HL-60/S4 treated with retinoic acid at 250 ng/mL for 4 days and 3 days (cell line): ENCODE results near the gene DMBT1.

Experiments
- in situ Hi-C: fragments of 300-500 bp; cut with MboI; formaldehyde crosslinking; loops from 2 replicates; pipeline ENCODE4 v1.7.0; 2022; ENCODE audit warnings: low sequenced_read_pairs

Gene DMBT1

DNA sequence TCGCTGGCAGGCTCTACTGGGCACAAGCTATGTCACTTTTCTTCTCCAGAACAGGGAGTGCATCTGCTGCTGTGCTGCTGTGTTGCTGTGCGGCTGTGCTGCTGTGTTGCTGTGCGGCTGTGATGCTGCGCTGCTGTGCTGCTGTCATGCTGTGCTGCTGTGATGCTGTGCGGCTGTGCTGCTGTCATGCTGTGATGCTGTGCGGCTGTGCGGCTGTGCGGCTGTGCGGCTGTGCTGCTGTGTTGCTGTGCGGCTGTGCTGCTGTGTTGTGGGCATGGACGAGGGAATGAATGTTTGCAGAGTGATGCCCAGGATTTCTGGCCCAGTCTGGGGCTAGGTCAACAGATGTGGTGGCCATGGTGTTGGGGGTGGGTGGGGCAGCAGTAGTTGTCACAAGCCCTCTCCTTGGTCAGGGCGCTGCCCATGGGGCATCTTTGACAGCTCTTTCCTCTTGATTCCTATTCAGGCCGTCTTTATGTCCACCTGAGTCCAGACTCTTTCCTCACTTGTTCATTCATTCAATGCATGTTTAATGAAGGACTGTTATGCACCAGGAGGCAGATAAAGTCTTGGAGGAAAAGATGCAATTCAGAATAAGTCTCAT, 83.5 kb downstream of the DMBT1 start:
- in situ Hi-C loops: no loop called here

DNA sequence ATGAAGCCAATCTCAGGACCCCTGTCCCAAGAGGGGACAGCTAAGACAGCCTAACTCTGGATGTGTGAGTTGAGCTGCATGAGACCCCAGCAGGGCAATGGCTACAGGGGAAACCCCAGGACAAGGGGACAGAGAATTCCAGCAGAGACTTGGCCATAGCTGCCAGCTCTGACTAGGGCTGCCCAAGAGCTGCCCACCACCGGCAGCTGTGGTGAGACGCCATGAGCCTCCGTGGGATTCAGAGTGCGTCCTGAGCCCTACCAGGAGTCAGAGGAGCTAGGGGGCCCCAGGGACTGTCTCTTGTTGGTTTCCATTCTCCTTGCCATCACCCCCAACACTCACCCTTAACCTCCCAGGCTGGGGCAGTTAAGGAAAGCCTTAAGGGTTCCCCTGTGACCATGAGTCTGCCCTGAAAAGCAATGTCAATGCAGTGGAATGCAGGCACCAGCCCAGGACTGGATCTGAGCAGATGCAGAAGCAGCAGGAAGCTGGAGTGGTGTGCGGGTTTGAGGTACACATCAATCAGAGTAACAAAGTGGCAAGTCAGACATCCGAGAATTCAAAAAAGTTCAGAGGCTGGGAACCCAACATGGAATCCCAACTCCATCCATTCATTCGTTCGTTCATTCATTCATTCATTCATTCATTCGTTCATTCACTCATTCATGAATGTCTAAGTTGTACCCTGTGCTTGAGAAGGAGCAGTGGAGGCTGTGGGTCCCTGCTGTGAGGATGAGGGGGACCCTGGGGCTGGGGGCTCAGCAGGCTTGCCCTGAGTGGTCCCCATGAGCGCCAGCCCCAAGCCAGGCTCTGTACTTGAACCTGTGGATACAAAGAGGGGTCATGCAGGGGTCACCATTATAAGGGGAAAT, 86.2 kb downstream of the DMBT1 start:
- in situ Hi-C loops: no loop called here

DNA sequence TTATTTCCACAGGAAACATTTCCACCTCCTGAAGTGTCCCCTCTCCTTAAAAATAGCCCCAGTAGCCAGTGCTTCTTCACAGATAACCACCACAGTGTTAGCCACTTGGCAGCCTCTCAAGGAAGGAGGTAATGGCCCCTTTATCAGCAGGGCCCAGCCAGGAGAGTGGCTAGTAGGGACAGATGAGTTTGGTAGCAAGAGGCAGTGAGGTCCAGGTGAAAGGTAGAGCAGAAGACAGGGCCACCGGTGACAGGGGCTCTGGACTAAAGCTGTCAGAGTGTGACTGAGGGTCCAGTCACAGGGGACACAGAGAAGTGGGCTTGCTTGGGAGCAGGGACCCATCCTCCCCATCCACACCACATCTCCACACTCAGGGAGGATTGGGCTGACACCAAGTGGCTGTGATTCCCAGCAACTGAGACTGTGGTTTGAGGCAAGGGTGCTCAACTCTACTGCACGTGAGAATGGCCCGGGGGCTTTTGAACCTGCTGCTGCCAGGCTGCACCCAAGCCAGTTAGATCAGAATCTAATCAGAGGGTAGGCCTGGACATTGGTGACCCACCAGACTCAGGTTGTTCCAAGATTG, 86.9 kb downstream of the DMBT1 start:
- in situ Hi-C loops: no loop called here

DNA sequence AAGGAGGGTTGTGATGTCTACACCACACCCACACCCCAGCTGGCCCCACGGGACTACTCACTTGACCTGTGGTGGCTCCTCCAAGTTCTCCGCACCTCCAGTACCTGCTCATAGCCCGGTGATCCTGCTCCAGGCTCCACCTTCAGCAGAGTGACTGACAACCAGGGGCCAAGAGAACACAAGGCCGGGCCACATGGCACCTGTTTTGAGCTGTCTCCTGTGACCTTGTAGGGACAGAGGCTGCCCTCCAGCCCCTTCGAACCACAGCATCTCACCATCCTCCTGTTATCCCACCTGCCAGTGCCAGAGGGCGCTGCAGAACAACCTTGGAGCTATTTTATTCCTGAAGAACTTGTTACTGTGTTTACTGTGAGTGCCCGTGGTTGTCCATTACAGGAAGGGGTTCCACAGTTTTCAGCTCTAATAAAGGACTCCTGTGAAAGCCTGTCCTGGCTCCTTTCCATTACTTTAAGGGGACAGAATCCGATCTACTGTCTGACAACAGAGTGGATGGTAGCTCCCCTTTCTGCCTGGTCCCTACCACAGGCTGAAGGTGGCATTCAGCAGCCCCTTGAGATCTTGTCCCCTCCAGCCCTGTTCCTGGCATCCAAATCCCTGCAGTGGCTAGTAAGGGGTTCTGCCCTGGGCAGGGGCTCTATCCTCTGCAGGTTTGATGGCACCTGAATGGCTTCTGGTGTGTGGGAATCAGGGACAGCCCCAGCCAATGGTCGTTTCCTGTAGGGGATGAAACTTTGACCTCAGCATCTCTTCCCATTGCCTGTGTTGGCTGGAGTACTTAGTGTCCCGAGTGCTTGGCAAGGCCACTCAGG, 88.3 kb downstream of the DMBT1 start:
- in situ Hi-C loops: no loop called here

DNA sequence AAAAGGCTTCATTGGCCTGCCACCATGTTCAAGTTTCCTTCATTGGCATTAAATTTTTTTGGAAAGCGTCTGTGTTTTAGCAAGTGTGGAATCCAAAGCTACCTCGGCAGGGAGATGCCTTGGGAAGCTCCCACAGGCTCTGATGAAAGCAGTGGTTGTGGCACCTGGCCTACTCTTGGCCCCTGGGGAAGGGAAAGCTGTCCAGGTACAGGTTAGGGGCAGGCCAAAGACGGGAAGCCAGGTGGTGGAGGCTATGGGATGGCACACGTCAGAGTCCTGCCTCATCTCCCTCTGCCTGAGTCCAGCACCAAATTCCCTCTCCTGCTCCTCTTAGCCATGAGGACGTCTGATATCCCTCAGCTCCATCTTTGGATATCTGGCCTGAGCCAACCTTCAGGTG, 89.3 kb downstream of the DMBT1 start:
- in situ Hi-C loops: no loop called here

DNA sequence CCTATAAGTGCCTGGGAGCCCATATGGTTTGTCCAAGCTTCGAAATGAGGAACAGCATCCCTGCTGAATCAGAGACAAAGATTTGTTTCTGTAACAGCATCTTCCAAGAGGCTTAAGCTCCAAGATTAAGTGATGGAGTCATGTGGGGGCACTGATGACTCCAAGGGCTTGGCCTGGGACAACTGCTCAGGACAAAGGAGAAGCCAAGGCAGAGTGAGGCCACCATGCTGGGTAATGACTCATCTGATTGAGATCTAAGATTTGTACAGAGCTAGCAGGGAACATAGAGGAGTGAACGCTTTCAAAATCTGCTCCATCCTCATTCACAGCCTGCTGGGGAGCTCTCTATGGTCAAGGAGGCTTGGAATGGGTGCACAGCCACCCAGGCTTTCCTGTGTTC, 89.8 kb downstream of the DMBT1 start:
- in situ Hi-C loops: no loop called here

DNA sequence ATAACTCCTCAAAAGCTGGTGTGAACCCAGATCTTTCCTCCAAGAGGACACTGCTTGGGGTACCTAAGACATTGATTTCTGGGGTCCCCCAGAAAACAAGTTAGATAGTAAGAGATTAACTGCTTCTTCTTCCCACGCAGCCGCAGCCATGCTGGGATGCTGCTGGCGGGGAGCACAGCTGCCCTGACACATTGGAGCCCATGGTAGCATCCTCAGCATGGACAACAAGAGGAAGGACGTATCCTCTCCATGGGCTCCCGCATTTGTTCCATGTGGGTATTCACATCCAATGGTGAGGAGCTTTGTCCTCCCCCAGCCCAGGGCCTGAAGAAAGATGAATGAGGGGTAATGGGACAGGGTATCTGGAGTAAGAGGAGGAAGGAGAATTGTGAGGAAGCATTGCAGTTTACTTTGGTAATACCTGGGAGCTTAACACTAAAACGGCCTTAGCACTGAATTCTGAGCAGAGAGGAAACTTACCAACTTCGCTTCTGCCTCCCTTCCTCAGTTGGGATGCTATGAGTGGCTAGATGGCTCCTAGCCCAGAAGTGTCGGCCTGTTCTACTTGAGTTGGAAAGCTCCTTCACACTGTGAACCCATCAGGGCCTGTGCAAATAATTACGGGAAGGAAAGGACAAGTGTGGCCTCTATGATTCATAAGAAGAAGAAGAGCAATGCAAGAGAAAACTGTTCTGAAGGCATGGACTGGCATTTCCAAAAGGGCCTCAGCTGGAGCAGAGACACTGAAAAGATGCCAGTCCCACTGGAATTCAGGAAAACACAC, 95.2 kb downstream of the DMBT1 start:
- in situ Hi-C loops: no loop called here

DNA sequence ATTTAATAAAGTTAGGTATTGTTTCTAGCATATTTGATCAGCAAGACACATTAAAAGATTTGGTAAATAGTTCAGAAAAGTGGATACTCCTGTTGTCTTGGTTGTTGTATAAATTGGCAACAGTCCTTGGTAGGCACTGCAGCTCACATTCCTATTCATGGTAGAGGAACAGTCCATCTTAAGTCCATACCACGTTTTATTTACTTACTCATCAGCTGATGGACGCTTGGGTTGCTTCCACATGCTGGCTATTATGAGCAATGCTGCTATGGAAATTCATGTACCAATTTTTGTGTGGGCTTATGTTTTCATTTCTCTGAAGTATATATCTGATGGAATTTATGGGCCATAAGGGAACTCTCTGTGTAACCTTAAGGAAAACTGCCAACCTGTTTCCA, 95.8 kb downstream of the DMBT1 start:
- in situ Hi-C loops: no loop called here

DNA sequence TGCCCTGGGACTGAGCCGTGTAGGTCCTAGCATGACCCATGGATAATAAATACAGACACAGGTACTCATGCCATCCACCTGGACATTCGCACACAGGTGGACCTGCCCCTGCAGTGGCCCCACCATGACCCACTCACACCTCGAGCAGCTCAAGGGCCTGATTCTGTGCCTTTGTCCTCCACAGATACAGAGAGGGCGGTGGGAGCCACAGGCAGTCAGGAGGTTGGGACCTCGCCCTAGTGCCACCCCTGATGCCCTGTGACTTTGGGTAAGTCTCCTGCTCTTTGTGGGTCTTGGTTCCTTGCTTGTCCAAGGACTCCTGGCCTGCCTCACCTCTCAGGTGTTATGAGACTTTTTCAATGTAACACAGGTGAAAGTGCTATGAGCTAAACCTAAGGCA, 96.2 kb downstream of the DMBT1 start:
- in situ Hi-C loops: no loop called here

DNA sequence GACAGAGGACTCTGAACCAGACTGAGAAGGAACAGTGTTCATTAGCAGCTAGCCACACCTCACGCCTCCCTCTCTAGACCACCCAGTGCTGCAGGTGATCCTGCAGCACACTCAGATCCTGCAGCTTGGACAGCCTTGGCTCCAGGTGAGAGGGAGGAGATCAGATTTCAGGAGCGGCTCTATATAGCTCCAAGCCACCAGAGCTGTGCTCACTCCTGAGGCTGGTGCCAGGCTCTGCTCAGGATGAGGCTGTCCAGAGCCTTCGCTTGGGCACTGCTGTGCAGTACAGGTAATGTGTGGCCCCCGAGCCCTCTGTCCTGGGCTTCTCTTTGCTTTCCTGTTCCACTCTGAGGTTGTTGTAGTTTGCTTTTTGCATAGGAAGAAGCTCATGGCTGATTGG, 96.7 kb downstream of the DMBT1 start:
- in situ Hi-C loops: no loop called here

DNA sequence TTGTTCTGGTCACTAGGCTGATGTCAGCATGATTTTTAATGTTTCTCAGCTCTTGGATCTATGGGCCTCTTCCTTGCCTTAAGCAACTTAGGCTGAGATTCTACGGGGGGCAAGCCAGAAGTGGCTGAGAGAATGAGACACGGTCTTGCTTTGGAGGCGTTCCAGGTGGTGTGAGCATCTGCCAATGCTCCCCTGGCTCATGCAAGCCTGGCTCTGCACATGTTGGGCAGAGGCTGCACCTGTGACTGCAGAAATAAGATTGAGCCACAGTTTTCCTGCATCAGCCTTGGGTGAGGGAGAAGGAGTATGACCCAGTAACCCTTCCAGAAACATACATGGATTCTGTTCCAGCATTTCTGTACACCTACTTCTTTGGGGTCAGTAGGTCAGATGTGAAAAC, 97.2 kb downstream of the DMBT1 start:
- in situ Hi-C loops: no loop called here

DNA sequence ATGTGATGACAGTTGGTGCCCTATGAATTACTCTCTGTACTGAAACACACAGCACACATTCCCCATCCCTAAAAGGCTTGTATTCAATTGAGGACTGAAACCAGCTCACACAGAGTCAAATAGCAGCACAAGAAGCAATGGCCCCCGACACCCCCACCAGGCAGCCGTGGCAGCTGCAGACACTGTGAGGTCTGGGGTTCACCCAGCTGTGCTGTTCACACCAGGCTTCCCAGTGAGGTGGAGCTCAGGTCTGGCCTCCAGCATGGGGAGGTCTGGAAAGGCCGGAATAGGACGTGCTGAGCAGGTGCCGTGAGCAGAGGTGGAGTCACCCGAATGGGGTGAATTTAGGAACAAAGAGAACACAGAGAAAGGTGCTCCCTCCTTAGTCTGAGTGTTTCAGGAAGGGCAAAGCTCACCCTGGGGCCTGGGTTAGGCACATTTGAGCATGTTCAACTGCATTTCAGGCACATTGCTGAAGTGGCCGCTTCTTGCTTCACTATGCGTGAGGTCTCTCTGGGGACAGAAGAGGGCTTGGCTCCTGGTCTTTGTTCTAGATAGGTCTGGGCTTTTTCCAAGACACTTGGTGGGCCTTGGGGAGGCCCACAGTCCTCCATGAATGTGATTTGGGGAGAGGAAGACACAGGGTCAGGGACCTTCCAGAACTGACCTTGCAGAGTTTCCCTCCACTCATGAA, 97.9 kb downstream of the DMBT1 start:
- in situ Hi-C loops: no loop called here

DNA sequence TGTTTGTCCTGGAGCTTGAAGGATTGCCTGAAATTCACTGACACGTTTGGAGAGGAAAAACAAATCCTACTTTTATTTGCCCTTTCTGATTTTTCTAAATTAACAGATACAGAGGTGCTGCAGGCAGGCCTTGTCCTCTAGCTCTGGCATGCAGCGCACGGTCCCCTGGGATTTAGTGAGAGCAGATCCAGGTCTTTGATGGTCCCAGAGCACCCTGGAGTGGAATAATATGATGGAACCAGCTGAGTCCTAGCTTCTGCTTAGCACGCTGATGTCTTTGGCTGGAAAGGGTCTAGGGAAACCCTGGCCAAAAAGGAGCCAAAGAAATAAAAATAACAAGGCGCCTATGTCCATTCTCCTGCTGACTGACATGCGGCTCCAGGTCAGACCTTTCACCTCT, 98.6 kb downstream of the DMBT1 start:
- in situ Hi-C loops: no loop called here

DNA sequence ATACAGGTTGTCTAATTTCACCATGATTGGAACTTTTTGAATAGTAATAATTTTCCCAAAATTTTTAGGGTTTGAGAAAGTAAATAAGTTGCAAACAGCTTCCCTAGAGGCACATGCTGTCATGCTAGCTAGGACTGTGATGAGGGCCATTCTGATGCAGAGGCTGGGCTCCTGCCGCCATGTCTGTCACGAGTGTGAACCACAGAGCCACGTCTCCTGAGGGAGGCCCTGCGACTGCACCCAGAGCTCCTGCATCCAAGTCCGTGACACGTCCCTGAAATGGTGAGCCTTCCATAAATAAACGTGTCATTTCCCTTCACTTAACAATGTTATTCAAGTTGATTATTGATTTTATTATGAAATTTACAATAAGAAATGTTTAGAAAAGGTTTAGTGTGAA, 99.1 kb downstream of the DMBT1 start:
- in situ Hi-C loops: no loop called here

DNA sequence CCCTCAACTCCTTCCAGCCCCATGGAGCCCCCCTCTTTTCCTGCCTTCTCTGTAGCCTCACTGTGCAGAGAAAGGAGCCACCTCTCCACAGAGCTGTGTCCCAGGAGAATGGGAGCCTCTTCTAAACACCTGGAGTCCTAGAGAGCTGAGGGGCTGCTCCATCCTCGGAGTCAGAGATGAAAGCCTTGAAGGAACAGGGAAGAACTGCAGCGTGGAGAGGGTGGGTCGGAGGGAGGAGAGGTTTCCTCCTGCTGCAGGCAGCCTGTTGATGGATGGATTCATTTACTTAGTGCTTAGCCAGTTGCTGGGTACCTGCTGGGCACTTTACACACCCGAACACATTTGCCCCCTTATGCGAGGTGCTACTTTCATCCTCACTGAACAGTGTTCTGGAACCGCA, 100.1 kb downstream of the DMBT1 start:
- in situ Hi-C loops: no loop called here

DNA sequence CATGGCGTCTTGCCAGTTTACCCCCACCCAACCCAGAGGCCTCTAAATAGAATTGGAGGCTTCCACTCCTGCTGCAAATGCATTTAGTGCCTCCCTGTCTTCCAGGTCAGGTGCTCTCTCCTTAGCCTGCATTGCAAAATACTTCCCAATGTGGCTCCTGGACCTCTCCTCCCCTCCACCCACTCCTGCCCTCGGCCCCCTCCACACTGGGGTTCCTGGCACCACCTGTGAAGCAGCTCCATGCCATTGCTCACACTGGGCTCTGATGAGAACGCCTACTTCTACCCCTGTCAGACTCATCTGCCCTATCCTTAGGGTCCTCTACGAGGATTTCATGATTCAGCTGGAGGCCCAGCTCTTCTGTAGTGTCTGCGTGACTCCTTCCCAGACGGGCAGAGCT, 101.7 kb downstream of the DMBT1 start:
- in situ Hi-C loops: no loop called here

DNA sequence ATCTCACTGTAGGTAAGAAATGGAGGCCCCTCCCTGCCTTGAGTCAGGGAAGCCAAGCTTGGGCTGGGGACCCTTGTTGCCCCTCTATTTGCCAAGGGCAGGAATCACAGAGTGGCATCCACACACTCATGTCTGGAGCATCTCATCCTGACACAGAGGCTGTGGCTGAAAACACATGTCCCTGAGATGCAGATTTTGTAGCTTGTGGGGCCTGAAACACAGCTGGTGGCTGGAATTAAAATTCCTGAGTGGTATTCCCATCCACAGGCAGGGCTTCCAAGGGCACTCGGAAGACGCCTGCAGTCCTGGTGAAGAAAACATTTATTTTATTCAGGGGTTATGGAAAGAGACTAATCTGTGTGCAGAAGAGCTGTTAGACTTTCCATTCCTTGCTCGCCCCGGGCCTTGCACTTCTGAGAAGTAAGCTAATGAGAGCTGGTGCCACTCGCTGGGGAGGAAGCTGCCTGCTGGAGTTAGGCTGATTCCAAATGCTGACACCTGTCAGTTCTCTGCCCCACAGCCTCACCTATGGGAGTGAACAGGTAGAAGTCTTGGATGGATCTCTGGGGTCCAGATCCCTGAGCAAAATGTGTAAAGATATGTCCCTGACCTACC, 103.1 kb downstream of the DMBT1 start:
- in situ Hi-C loops: no loop called here

DNA sequence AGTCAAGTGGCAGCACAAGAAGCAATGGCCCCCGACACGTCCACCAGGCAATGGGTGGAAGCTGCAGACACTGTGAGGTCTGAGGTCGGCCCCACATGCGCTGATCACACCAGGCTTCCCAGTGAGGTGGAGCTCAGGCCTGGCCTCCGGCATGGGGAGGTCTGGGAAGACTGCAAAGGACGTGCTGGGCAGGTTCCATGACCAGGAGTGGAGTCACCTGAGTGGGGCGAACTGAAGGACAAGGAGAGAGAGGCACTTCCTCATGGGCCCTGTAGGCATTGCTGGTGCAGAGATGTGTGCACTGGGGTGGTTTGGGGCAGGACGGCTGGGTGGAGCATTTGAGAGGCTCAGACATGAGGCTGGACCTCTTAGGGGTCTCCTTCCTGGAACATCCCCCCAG, 103.9 kb downstream of the DMBT1 start:
- in situ Hi-C loops: no loop called here

DNA sequence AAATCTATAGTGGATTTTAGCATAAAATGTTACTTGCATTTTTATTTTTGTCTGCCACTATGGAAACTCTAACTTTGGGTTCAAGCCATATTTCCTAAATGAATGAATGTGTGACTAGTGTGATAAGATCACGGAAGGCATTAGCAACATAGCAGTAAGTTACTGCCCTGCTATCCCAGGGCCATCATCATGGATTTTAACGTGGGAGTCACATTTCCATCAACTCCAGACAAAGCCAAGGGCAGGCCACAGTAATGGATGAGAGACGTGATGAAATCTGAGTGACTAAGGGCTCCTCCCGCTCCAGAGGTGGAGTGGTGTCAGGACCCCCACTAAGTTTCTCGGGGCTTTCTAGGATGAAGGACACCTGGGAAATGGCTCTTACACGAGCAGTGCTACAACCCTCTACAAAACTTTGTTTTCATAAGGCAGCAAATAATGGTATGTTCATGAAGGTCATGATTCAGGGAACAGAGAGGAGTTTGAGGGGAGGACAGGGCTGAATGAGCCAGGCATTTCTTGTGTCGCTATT, 104.8 kb downstream of the DMBT1 start:
- in situ Hi-C loops: no loop called here
